Upper lobe of left lung (tissue), 6 donors: Measurements from ENCODE around the gene PLD3. TPM values are rescaled to one million over a fixed set of nuclear protein-coding genes. Genes with fewer than 3 reads are reported as not detected.

ENCODE experiments used
- ATAC-seq, 2 donors: fragments of 200-7000 bp; cut with Tn5 transposase; one replicate each; pipeline ENCODE4 v1.9.1; 2022; ENCODE audit warnings: mild to moderate bottlenecking in 2 of 2, moderate library complexity in 2 of 2; ENCODE audit not compliant: low FRiP score in 2 of 2
- DNase-seq, 2 donors: peaks; one replicate each; pipeline ENCODE4 v3.0.0-alpha.2; 2019 to 2020
- H3K27ac ChIP-seq, 4 donors: fragments of 200-600 bp; sonication (generic); one replicate each; pipeline ENCODE4 v1.5.1; 2016 to 2019
- H3K27me3 ChIP-seq, 4 donors: fragments of 200-600 bp; sonication (generic); one replicate each; pipeline ENCODE4 v1.5.1; 2017 to 2019
- H3K36me3 ChIP-seq, 4 donors: fragments of 200-600 bp; sonication (generic); one replicate each; pipeline ENCODE4 v1.5.1; 2016 to 2019
- H3K4me1 ChIP-seq, 4 donors: fragments of 200-600 bp; sonication (generic); one replicate each; pipeline ENCODE4 v1.5.1; 2018 to 2019
- H3K4me3 ChIP-seq, 4 donors: fragments of 200-600 bp; sonication (generic); one replicate each; pipeline ENCODE4 v1.5.1; 2017 to 2019; ENCODE audit warnings: mild to moderate bottlenecking in 2 of 4, moderate library complexity in 1 of 4
- H3K9me3 ChIP-seq, 4 donors: fragments of 200-600 bp; sonication (generic); one replicate each; pipeline ENCODE4 v1.5.1; 2018 to 2019
- EP300 ChIP-seq, 4 donors: sonication (generic); formaldehyde crosslinking; IDR thresholded peaks; one replicate each; pipeline ENCODE4 v1.5.1; 2017; ENCODE audit warnings: antibody characterized with exemption in 4 of 4, control low read depth in 2 of 4
- POLR2A ChIP-seq, 4 donors: fragments of 450-650 bp; IDR thresholded peaks; one replicate each; pipeline ENCODE4 v1.5.1; 2016 to 2017; ENCODE audit warnings: antibody characterized with exemption in 4 of 4, mild to moderate bottlenecking in 2 of 4
- POLR2AphosphoS5 ChIP-seq, 2 donors: sonication (generic); formaldehyde crosslinking; IDR thresholded peaks; one replicate each; pipeline ENCODE4 v1.5.1; 2017; ENCODE audit warnings: antibody characterized with exemption in 2 of 2
- WGBS, 2 donors: methylation state at CpG; one replicate each; pipeline ENCODE4 v1.1.5; 2017 to 2018; 5-methylcytosine and 5-hydroxymethylcytosine counted together
- total RNA-seq, 6 donors: library from RNA; depleted of rRNA in 4 of 6; stranded (reverse); fragments of >200 nt in 4 of 6; gene quantifications; one replicate each; pipeline versions ENCODE4 v1.1.0 to v1.2.1, GENCODE V29; 2016 to 2021
- TF ChIP-seq, protein P1 (sequence below), 6 experiments: fragments of 450-650 bp in 4 of 6; fragments of 200-600 bp in 2 of 6; sonication (generic) in 2 of 6; IDR thresholded peaks; one replicate each; pipeline ENCODE4 v1.5.1; 2016 to 2019; ENCODE audit warnings: antibody characterized with exemption in 6 of 6
- donor health status: DM: no; HTN: no; CAD: no; lungs with moderate emphysema.
- donor health status: DM: no; HTN: yes; CAD: no; lungs with severe emphysema.

Gene PLD3
- total RNA-seq, 6 donors from 2014 or later: 257 to 710 (median 470) TPM

DNA sequence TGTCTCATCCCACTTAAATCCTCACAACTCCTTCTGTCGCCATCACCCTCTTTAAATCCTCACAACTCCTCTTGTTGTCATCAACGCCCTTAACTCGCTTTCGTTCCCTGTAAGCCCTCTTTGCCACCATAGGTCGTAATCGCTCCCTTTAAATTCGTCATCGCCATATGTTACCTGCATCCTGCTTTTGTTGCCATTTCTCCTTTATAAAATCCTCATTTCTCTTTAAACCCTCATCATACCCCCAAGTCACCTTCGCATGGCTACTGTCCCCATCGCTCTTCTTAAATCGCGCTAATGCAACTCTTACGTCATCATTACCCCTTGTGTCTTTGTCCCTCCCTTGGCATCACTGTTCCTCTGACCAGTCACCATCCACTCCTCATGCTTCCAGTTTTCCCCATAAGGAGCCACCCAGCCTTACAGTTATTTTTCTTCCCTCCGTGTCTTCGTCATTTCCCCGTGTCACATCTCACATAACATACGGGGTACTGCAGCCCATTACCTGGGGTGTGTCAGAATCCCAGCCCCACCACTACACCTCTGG, 539 bp downstream of the PLD3 start:
- Histone ChIP-seq H3K36me3 (no peaks in the 10 kb centered on the region), H3K9me3 (no peaks in the 10 kb centered on the region), H3K27me3 (no peaks in the 10 kb centered on the region), H3K4me3 (peak overlapping the region; percentile 70 to 95 (median 88)), H3K4me1 (peaks cover 10 to 33% (median 20%) of the 10 kb centered on the region in 4 donors), H3K27ac (peak overlapping the region; percentile 67 to 85 (median 78))
- ATAC-seq (peak in 1 of 2 donors; percentile 44), DNase-seq (peak in 1 of 2 donors; percentile 28)
- WGBS, 2 donors: 9 to 16% methylated on average over 17 of the region's 17 CpGs
- TF ChIP-seq EP300 (IDR thresholded peaks at IDR 0.05): no peak
- TF ChIP-seq POLR2AphosphoS5 (IDR thresholded peaks at IDR 0.05): peak; percentile 6 to 20

DNA sequence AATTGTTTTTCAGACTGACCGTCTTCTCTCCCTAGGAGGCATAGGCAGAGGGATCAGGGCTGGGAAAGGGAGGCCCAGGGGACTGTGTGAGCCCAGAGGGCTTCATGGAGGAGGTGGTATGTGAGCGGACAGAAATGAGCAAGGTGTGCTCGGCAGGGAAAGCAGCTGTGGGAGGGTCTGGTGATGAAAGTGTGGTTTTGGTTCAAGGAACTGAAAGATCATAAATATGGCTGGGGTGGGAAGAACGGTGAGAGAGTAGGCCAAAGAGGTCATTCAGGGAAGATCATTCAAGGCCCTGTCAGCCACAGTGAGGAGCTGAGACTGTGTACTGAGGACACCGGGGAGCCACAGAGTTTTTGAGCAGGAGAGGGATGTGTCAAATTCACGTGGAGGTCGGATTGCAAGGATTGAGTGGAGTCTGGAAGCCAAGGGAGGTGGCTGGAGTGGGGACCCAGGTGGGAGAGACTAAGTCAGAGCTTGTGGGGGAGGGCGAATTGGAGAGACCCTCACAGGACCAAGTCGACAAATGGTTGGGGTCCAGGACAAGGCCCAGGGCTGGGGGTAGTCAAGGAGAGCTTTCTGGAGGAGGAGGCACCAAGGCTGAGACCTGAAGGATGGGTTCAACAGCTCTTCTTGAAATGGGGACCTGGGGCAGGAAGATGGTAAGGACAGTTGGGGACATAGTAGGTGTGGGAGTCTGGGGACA, 7.6 kb downstream of the PLD3 start:
- Histone ChIP-seq H3K4me1 (peaks cover 11 to 20% (median 13%) of the 10 kb centered on the region in 4 donors), H3K27ac (no peak overlapping the region), H3K36me3 (peaks cover 0 to 10% (median 2%) of the 10 kb centered on the region in 4 donors), H3K9me3 (no peaks in the 10 kb centered on the region), H3K27me3 (no peaks in the 10 kb centered on the region), H3K4me3 (no peak overlapping the region)
- no peak for TF ChIP-seq EP300 (IDR thresholded peaks at IDR 0.05)
- TF ChIP-seq, protein P1, sequence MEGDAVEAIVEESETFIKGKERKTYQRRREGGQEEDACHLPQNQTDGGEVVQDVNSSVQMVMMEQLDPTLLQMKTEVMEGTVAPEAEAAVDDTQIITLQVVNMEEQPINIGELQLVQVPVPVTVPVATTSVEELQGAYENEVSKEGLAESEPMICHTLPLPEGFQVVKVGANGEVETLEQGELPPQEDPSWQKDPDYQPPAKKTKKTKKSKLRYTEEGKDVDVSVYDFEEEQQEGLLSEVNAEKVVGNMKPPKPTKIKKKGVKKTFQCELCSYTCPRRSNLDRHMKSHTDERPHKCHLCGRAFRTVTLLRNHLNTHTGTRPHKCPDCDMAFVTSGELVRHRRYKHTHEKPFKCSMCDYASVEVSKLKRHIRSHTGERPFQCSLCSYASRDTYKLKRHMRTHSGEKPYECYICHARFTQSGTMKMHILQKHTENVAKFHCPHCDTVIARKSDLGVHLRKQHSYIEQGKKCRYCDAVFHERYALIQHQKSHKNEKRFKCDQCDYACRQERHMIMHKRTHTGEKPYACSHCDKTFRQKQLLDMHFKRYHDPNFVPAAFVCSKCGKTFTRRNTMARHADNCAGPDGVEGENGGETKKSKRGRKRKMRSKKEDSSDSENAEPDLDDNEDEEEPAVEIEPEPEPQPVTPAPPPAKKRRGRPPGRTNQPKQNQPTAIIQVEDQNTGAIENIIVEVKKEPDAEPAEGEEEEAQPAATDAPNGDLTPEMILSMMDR (IDR thresholded peaks at IDR 0.05): no peak
- no peak for TF ChIP-seq POLR2A (IDR thresholded peaks at IDR 0.05)
- no peak for TF ChIP-seq POLR2AphosphoS5 (IDR thresholded peaks at IDR 0.05)
- ATAC-seq (no peak), DNase-seq (no peak)
- WGBS, 2 donors: 82 to 84% methylated on average over 9 of the region's 9 CpGs

DNA sequence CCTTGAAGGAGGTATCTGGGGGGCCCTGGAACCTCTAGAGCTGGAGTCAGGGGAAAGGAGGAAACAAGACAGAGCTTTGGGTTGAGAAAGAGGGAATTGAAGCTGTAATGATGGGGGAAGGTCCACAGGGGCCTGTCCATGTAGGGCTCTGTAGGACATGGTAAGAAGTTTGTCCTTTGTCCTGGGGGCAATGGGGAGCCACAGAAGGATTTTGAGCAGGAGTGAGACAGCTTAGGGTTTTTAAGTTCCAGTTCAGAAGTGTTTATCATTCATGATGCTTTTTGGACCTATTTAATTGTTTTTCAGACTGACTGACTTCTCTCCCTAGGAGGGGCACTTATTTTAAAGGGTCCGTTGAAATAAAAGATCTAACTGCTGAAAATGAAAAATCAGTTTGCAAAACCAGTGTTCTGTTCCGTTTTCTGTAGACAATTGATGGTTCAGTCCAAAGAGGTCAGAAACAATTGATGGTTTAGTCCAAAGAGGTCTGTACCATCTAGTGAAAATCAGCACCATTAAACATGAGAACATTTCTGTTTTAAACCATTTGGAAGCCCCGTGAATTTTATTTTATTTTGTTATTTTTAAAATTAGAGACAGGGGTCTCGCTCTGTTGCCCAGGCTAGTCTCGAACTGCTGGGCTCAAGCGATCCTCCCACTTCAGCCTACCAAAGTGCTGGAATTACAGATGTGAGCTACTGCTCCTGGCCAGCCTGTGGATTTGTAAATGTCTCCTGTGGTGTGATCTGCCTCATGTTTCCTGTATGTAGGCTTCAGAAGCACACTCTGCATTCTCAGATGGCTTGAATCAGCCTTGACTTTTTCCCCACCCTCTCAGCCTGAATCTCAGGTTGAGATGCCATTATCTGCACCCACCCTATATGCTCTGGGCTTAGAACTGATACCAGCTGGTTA, 8.4 kb downstream of the PLD3 start:
- no peaks in the 10 kb centered on the region for H3K9me3 ChIP-seq
- no peak for DNase-seq
- H3K36me3 ChIP-seq: peaks cover 0 to 10% (median 2%) of the 10 kb centered on the region in 4 donors
- H3K4me1 ChIP-seq: peaks cover 13 to 22% (median 16%) of the 10 kb centered on the region in 4 donors
- H3K27me3 ChIP-seq: no peaks in the 10 kb centered on the region
- H3K4me3 ChIP-seq: no peak overlapping the region
- TF ChIP-seq, protein P1 (IDR thresholded peaks at IDR 0.05): no peak
- TF ChIP-seq POLR2AphosphoS5 (IDR thresholded peaks at IDR 0.05) (no peak), EP300 (IDR thresholded peaks at IDR 0.05) (no peak), POLR2A (IDR thresholded peaks at IDR 0.05) (no peak)
- ATAC-seq: no peak
- H3K27ac ChIP-seq: no peak overlapping the region
- 87 to 88% methylated on average over 6 of the region's 6 CpGs for WGBS, 2 donors

DNA sequence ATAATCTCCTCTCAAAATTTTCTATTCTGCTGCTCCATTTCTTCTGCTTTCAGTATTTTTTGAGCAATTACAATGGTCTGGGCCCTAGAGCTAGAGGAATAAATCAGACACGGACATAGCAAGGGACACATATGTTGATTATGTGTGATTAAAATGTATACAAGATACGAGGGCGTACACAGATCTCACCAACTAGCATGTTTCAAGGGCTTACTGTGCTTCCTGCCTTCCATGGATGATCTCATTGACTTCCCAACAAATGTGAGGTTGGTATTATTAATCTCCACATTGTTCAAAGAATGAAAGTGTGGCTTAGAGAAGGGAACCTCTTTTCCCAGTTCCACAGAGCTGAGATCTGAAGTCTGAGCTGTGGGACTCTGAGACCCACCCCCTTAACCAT, 9.1 kb downstream of the PLD3 start:
- H3K4me3 ChIP-seq: no peak overlapping the region
- ATAC-seq: no peak
- no peaks in the 10 kb centered on the region for H3K27me3 ChIP-seq
- DNase-seq: no peak
- 68 to 93% methylated on average over 3 of the region's 3 CpGs for WGBS, 2 donors
- peaks cover 0 to 10% (median 2%) of the 10 kb centered on the region in 4 donors for H3K36me3 ChIP-seq
- H3K27ac ChIP-seq: no peak overlapping the region
- TF ChIP-seq, protein P1 (IDR thresholded peaks at IDR 0.05): no peak
- TF ChIP-seq POLR2AphosphoS5 (IDR thresholded peaks at IDR 0.05) (no peak), POLR2A (IDR thresholded peaks at IDR 0.05) (no peak), EP300 (IDR thresholded peaks at IDR 0.05) (no peak)
- peaks cover 13 to 23% (median 16%) of the 10 kb centered on the region in 4 donors for H3K4me1 ChIP-seq
- H3K9me3 ChIP-seq: no peaks in the 10 kb centered on the region

DNA sequence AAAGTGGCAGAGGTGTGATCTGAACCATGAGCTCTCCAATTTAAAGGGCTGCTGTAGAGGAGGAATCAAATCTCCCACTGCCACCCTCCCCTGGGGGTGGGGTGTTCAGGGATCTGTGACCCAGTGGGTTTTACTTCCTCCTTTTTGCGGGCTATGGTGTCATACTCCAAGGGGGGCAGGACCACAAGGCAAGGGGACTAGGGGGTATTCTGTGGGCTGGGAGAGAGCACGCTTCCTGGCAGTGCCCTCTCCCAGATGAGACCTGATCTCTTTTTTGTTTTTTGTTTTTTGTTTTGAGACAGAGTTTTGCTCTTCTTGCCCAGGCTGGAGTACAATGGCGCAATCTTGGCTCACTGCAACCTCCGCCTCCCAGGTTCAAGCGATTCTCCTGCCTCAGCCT, 10.3 kb downstream of the PLD3 start:
- Histone ChIP-seq H3K9me3 (no peaks in the 10 kb centered on the region), H3K27ac (peak overlapping the region in 2 of 4 donors; percentile 16 to 17), H3K27me3 (no peaks in the 10 kb centered on the region), H3K4me1 (peaks cover 13 to 34% (median 16%) of the 10 kb centered on the region in 4 donors), H3K4me3 (no peak overlapping the region), H3K36me3 (peaks cover 0 to 10% (median 2%) of the 10 kb centered on the region in 4 donors)
- ATAC-seq (peak; percentile 42 to 69), DNase-seq (peak in 1 of 2 donors; percentile 45)
- TF ChIP-seq POLR2AphosphoS5 (IDR thresholded peaks at IDR 0.05) (no peak), POLR2A (IDR thresholded peaks at IDR 0.05) (no peak)
- TF ChIP-seq, protein P1 (IDR thresholded peaks at IDR 0.05): no peak
- 74 to 80% methylated on average over 5 of the region's 5 CpGs for WGBS, 2 donors
